ENCODE results near the gene FER1L5. TPM values are rescaled to one million over a fixed set of nuclear protein-coding genes. Genes with fewer than 3 reads are reported as not detected.

FER1L5 gene
- total and polyA plus RNA-seq, 2 donors (not counting 3 experiments of a cell fraction or from before 2014, with no cell fraction given) = not detected

GRCh38 chr2:96699021-96699420, 56.5 kb downstream of the FER1L5 start:
- FAIRE-seq (no peak), DNase-seq (ENCODE audit: low read depth, low spot score) (no peak)
- POLR2A ChIA-PET = no interaction called here
- Histone ChIP-seq H3K4me2 (ENCODE audit: insufficient read depth, low read length) (no peak overlapping the region), H4K20me1 (replicated peaks; ENCODE audit: control insufficient read depth, extremely low read depth, insufficient read depth, low read length) (no peaks in the 10 kb centered on the region), H3K27ac (ENCODE audit: insufficient read depth, low read depth, low read length) (no peak overlapping the region), H3K27me3 (ENCODE audit: control insufficient read depth in 2 of 2, insufficient read depth in 2 of 2, low read length in 2 of 2) (no peaks in the 10 kb centered on the region), H3K4me1 (ENCODE audit: control insufficient read depth, extremely low read depth, insufficient read depth, low read length) (no peaks in the 10 kb centered on the region), H2AFZ (ENCODE audit: low read depth, low read length) (no peak overlapping the region), H3K9me3 (replicated peaks; ENCODE audit: control insufficient read depth, insufficient read depth, low read length) (no peaks in the 10 kb centered on the region), H3K36me3 (ENCODE audit: control insufficient read depth in 2 of 2, extremely low read depth in 1 of 2, insufficient read depth in 2 of 2, low read length in 2 of 2) (no peaks in the 10 kb centered on the region), H3K4me3 (replicated peaks in 1 of 3; ENCODE audit: insufficient read depth in 1 of 3, low read depth in 1 of 3, low read length in 3 of 3) (no peak overlapping the region), H3K9me1 (replicated peaks; ENCODE audit: control insufficient read depth, extremely low read depth, insufficient read depth, low read length) (no peaks in the 10 kb centered on the region), H3K9ac (replicated peaks; ENCODE audit: extremely low read depth, insufficient read depth, low read length) (no peak overlapping the region), H3K79me2 (ENCODE audit: control insufficient read depth, insufficient read depth, low read length) (no peaks in the 10 kb centered on the region)
- intact Hi-C loops (cut with micrococcal nuclease) (no loop called here), dilution Hi-C loops (cut with MboI; ENCODE audit: extremely low pct_ligation_motif_present, low sequenced_read_pairs) (no loop called here)
- CTCF ChIA-PET = no interaction called here
- TF ChIP-seq MAX (IDR thresholded peaks at IDR 0.05; ENCODE audit: insufficient read depth, insufficient read length) (no peak), POLR2AphosphoS5 (IDR thresholded peaks at IDR 0.05; ENCODE audit: insufficient read depth, low read depth, low read length) (no peak), EZH2 (IDR thresholded peaks at IDR 0.05; ENCODE audit: borderline replicate concordance, low read depth, low read length, severe bottlenecking) (no peak), MYC (IDR thresholded peaks at IDR 0.05; ENCODE audit: low read depth, low read length) (no peak), FOS (IDR thresholded peaks at IDR 0.05; ENCODE audit: borderline replicate concordance, insufficient read depth, low read length) (no peak), JUN (IDR thresholded peaks at IDR 0.05; ENCODE audit: borderline replicate concordance, insufficient read depth, insufficient read length, low read depth) (no peak), CTCF (IDR thresholded peaks at IDR 0.05; ENCODE audit: extremely low read depth in 1 of 2, insufficient read depth in 1 of 2, low read depth in 1 of 2, low read length in 2 of 2) (no peak), POLR2A (IDR thresholded peaks at IDR 0.05; ENCODE audit: low read depth, low read length) (no peak), GATA2 (IDR thresholded peaks at IDR 0.05; ENCODE audit: insufficient read depth, insufficient read length, low read depth, low read length) (no peak)
- BruUV-seq (replicated peaks) = no TSS peak

Measured in endothelial cell of umbilical vein (primary cell).